HT1080 (cell line): ENCODE results near the gene ASXL2. TPM values are rescaled to one million over a fixed set of nuclear protein-coding genes. Genes with fewer than 3 reads are reported as not detected.
"Not testable (repeated sequence)": the region's sequence is repeated elsewhere in the genome, so short reads cannot be mapped to it uniquely, and the experiment has no call there.

ENCODE experiments used
- DNase-seq: peaks from one replicate; pipeline ENCODE4 v3.0.0-alpha.2; 2015; ENCODE audit warnings: low read depth
- total RNA-seq: library from RNA; depleted of rRNA; stranded (reverse); fragments of >200 nt; shearing (Covaris generic); gene quantifications from 2 replicates; pipeline ENCODE4 v1.2.3, GENCODE V29; 2014

ASXL2 gene
- total RNA-seq, 1 experiment from 2014 or later = 13.9 TPM

DNA sequence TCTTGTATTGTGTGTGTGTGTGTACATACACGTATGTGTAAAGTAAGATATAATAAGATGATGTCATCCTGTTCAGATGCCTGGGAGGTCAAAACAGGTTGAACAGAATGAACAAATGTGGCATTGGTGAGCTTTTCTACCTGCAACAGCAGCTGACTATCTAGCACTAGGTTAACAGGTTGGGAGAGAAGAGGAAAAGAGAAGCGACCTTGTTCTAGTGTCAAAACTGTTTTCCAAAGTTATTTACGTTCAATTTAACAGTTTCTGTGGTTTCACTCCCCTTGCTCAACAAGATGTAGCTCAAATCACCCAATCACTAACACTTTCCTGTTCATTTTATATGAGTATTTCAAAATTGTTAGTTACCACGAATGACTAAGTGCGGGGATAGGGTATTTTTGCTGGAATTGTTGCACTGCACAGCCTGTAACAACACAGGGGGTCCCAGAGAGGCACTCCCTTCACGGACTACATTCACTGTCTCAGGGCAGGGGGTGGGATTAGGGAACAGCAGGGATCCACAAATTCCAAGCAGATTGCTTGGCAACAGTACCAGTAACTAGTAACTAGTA lies 137.4 kb downstream of the ASXL2 start:
- DNase-seq = peak; percentile 42

DNA sequence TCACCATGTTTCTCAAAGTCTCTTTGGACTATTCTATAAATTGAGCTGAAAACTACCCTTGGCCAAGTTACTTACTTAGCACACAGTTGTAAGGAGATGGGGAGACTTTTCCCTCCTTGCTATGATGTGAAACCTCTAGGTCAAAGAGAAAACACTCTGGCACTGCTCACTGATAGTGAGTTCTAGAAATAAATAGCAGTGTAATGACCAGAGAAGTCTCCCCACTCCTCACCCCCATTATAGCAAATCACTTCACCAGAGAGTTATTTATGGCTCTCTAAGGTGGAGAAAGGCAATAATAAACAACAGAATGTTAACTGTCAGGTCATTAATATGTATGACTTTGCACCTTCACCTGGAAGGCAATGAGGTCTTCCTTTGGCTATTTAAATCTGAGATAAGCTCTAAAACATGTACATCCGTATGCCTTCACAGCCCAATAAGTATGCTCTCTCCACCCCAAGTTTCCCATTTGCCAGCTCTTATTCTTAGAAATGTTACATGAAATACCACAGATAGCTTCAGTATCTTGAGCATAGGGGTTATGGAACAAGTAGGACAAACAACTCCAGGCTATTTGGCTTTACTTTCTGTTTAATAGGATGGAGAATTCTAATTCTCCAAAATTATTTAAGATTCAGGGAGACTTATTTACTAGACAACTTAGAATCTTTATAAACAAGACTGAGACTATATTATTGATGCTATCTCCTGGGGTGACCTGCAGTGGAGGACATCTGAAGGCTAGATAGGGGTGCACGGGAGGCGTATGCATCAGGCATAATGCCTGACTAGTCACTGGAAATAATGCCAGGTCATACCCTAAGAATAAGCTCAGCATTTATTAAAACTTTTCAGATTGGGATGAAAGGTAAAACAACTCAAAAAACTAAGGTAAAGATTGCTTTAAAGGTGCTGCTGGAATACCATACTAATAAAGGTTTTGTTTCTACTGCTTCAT lies 139.6 kb downstream of the ASXL2 start:
- no peak for DNase-seq

DNA sequence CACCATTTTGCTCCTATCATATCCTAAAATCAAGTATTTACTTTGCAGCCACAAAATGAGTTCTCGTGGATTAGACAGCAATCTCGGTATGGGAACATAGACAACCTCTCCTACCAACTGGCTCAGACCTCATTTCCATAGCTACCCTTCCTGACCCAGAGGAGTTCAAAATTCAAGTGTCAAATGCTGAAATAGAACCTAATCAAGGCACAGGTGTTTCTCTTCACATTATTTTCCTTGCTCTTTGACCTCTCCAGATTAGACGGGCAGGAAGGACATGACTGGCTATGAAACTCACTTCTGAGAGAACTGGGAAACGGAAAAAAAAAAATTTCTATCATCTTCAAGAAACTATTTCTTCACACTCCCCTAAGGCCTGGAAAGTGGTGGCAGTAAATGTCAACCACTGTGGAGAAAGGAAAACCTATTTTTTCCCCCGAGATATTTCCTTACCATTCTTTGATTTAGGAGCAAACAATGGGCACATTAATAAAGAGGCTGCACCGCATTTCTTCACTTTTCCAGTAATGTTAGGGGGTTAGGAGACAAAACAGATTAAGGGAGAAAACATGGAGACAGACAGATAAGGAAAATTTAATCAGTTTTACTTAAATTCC lies 141.3 kb downstream of the ASXL2 start:
- DNase-seq = no peak

DNA sequence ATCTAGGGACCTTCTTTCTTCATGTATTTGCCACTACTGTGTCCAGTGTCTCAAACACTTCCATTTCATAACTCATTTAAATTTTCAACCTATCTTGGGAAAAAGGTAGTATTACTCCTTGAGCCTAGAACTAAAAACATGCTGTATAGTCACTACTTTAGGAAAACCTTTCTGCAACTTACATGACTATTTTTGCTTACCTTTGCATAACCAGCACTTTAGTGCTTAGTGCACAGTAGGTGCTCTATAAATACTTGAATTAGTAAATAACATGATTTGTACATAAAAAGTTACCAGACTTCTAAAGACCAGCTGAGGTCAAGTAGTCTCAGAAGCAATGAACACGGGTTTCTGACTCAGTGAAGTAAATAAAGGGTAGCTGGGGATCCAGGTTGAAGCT lies 142.5 kb downstream of the ASXL2 start:
- DNase-seq = no peak

DNA sequence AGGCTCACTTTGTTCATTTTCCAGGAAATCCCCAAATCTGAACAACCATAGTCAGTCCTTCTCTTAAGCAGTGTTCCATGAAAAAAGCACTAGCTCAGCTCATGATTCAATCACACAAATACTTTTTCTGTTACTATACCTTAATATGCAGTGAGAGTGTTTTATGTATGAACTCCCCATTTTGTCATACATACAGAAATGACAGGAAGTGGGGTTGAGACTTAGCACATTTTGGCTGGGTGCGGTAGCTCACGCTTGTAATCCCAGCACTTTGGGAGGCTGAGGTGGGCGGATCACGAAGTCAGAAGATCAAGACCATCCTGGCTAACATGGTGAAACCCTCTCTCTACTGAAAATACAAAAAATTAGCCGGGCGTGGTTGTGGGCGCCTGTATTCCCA lies 149.7 kb downstream of the ASXL2 start:
- no peak for DNase-seq

DNA sequence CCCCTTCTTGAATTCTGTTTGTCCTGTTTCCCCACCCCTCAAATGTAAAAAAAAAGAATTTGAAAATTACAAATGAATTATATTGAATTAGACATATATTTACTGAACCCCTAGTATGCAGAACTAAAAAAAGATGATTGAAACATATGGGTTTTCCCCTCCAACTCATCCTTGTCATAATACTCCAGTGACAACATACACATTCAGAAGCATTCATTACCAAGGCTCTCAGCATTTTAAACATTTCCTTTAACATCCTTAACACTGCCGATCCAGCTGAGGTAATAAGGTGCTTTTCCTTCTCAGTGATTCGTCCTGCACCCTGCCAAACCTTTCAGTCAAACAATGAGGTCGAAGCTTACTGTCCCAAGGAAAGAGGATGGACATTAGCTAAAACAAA lies 151.8 kb downstream of the ASXL2 start:
- no peak for DNase-seq

DNA sequence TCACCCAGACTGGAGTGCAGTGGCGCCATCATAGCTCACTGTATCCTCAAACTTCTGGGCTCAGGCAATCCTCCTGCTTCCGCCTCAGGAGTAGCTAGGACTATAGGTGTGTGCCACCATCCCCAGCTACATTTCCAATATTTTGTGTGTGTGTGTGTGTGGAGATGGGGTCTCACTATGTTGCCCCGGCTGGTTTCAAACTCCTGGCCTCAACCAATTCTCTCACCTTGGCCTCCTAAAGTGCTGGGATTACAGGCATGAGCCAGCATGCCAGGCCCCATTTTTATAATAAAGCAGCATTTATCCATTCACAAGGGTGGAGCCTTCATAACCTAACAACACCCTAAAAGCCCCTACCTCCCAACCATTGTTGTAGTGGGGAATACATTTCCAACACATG lies 152.4 kb downstream of the ASXL2 start:
- no peak for DNase-seq

DNA sequence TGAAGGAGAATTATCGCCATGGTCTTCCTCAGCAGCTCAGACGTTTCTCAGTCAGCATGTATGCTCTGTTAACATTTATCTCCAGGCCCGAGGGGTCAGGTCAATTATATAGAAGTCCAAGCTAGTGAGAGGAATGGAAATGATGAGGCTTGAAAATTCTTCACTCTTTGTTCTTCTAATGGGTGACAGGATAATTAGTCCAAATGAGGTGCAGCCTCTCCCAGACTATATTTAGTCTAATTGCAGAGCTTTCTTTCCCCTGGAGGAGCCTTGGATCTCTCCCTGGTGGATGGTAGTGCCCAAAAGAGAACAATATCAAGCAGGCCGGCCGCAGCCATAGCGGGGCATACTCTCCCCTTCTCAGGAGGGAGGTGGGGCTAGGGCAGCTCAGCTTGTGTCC lies 153.5 kb downstream of the ASXL2 start:
- DNase-seq = no peak

DNA sequence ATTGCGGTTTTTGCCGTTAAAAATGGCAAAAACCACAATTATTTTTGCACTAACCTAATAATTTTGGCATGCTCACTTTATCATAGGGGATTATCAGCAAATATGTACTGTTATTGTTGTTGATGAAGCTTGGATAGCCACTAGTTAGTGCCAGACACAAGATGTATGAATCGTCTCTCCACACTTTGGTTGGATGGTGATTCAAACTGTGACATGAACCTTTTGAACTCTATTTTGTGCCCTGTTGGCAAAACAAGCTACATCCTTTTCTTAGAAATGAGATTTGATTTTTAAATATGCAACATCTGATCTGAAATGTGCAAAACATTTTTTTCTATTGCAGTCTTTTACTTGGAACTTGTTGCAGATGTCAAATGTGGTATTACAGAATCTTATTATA lies 156.1 kb downstream of the ASXL2 start:
- no peak for DNase-seq

DNA sequence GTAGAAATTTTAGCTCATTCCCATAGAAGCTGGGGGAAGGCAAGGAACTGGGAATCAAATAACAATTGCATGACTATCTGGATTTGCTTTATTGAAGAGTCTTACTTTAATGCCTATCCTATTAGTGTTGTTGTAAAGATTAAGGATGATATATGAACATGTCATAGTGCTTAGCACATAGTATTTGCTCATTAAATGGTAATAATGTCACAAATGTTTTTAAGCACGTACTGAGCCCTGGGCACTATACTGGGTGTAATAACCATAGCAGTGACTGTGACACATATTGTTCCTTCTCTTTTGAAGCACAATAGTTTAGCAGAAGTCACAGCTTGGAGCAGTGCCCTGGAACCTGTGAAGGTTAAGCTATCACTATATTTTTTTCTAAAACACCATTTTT lies 157.7 kb downstream of the ASXL2 start:
- DNase-seq = no peak

DNA sequence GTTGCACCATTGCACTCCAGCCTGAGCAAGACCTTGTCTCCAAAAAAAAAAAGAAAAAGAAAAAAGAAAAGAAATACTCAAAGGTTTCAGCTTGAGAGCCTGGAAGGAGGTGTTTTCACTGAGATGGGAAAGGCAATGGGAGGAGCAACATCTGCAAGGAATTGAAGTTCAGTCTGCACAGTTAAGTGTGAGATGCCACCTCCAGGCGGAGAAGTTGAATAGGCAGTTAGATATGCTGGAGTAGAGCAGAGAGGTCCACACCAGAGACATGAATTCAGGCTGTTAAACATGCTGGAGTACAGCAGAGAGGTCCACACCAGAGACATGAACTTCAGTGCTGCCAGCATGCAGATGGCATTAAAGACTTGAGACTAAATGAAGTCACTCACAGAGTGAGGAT lies 163.5 kb downstream of the ASXL2 start:
- peak; percentile 46 for DNase-seq

DNA sequence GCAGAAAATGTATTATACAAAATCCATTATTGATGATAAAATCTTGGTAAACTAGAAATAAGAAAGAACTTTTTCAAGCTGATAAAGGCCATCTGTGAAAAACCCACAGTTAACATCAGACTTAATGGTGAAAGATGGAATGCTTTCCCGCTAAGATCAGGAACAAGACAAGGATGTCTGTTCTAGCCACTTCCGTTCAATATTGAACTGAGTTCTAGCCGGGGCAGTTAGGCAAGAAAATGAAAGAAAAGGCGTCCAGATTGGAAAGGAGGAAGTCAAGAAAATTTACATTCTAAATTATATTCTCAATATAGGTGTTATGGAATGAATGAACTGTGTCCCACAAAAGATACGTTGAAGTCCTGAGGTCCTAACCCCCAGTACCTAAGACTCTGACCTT lies 165.8 kb downstream of the ASXL2 start:
- no peak for DNase-seq

DNA sequence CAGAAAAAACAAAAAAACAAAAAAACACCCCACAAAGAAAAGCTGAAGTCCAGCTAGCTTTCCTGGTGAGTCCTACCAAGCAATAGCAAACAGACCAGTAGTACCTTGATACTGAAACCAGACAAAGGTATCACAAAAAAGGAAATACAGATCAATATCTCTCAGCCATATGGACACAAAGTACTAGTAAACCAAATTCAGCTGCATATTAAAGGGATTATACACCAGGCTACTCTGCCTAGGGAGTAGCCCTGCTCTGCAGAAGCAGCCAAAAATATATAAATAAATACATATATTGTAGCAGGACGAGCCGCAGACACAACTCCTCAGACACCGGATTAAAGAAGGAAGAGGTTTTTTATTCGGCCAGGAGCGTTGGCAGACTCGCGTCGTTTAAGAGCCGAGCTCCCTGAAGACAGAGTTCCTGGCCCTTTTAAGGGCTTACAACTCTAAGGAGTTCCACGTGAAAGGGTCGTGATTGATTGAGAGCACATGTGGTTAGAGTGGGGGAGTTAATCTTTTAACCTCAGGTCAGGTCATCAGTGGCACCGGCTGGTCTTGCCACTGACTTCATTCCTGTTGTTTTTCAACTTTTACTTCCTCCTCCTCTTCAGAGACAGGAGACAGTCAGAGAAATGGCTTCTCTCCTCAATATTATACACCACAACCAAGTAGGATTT lies 166.5 kb downstream of the ASXL2 start:
- DNase-seq = no peak

DNA sequence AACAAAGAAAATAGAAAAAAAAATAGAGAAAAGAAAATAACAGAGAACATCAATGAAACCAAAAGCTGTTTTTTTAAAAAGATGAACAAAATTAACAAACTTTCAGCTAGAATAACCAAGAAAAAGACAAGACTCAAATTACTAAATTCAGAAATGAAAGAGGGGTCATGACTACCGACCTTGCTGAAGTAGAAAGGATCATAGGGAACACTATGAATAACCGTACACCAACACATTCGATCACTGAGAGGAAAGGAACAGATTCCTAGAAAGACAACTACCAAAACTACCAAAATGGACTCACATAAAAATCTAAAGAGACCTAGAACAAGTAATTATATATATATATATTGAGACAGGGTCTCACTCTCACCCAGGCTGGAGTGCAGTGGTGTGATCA lies 167.5 kb downstream of the ASXL2 start:
- no peak for DNase-seq

DNA sequence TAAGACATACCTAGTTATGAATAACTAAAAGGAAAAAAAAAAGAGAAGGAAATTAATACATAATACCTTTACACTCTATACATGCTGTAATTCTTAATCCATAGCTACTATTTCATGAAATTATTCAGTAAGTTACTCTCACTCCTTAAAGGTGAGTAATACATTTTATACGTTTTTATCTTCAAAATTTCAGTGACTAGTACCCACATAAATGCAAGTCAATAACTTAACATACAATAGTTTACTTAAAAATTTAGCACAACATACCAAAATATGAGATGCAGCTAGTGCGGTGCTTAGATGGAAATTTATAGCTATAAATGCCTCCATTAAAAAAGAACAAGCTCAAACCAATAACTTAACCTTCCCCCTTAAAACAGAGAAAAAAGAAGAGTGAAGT lies 168.9 kb downstream of the ASXL2 start:
- DNase-seq = no peak

DNA sequence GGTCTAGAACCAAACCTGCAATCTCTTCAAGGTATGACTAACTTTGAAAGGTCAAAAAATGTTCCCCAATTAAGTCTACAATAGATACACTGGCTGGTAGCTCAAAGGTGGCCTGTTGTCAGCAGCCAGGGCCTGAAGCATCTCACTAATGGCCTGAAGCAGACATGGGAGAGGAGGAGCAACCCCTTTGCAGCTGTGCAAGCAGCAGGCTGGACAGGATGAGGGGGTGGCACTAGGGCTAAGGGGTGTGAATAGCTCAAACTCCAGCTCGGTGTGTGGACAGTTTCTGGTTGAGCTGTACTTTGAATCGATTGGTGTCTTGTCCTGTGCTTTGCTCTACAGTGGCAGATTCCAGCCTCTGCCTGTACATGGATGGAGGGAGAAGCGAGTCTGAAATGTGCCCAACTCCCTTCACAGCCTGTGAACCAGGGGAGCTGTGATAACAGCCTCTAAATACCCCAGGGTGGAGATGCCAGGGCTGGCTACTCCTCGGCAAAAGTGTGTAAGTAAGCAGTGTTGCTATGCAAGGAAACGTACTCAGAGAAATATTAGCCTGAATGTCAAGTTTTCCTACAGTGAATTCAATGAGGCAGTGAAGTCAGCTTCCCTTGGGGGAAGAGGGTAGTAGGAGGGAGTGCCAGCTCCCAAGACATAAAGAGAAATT lies 170.2 kb downstream of the ASXL2 start:
- DNase-seq = no peak

DNA sequence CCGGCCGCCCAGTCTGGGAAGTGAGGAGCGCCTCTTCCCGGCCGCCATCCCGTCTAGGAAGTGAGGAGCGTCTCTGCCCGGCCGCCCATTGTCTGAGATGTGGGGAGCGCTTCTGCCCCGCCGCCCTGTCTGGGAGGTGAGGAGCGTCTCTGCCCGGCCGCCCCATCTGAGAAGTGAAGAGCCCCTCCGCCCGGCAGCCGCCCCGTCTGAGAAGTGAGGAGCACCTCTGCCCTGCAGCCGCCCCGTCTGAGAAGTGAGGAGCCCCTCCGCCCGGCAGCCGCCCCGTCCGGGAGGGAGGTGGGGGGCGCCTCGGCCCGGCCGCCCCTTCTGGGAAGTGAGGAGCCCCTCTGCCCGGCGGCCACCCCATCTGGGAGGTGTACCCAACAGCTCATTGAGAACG lies 172.7 kb downstream of the ASXL2 start:
- DNase-seq = not testable (repeated sequence)

DNA sequence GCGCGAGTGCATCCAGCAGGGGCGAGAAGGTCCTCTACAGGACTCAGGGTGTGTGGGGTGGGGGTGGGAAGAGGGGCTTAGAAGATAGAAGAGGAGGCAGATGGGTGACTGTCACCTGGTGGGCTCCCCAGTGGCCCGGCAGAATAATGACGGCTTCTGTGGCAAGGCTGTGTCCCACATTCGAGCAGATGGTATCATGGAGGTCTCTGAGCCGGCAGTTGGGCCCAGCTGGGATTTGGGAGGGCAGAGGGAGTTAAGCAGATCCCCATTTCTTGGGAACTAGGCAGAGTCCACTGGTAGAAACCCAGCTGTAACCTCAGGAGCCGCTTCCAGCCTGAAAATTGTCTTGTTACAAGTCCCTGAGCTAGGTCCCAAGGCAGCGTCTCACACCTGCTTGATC lies 176.5 kb downstream of the ASXL2 start:
- no peak for DNase-seq

DNA sequence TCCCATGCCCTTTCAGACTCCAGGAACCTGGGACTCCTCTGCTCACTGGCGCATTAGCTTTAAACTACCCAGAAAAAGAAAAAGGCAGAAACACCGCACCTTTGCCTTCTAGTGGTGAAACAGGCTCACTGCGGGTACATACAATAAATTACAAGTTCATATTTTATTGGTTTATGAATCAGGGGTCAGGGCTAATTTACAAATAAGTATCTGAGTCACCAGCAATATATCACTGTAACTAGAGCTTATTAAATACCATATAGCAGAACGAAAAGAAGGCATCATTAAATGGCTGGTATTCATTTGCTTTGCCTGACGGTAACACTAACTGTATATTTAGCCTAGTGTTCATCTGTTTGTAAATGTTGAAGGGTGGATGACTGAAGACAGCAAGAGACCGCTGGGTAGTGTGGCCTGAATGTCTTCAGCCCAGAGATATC lies 178.0 kb downstream of the ASXL2 start:
- DNase-seq = peak; percentile 51

DNA sequence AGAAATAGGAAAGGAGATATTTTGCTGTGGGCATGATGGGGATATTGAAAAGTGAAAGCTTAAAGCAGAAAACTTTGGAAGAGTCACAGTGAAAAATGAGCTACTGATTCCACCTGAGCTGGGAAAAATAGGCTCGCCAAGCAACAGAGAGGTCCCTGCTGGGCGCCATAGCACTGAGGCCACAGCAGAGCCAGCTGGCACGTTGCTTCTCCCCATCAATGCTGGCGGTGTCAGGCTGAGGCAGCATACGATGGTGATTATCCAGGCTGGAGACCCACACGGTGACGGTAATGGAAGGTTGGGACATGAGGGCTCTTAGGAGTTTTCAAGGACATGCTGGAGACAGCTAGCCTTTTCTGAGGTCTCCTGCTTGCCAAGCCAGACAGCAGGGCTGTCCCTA lies 179.1 kb downstream of the ASXL2 start:
- no peak for DNase-seq

DNA sequence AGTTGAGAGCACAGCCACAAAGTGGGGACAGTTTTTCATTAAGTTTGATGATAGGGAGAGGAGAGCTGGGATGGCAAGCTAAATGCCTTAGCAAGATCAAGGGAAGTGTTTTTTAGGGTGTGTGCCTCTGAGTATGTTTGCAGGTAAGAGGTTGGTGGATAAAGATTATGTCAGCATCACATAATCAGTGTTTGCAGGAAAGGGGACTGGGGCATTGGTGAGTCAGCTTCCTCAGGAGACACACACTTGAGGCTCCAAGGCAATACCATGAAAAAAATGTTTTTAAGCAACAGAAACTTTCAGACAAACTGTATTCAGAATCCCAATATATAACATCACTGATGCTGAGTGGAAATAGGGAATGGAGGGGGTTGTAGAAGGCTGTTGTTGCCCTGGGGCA lies 179.5 kb downstream of the ASXL2 start:
- peak; percentile 65 for DNase-seq
